NT2/D1 (cell line): ENCODE results near the gene KRT31.
"Not testable (repeated sequence)": the region's sequence is repeated elsewhere in the genome, so short reads cannot be mapped to it uniquely, and the experiment has no call there.

Experiments
- DNase-seq: peaks from one replicate; pipeline ENCODE4 v3.0.0-alpha.2; 2011; ENCODE audit warnings: low read depth, low spot score
- H3K27me3 ChIP-seq: 2 replicates; pipeline ENCODE4 v1.6.0; 2011; ENCODE audit warnings: mild to moderate bottlenecking; ENCODE audit not compliant: insufficient read length, insufficient read depth
- H3K36me3 ChIP-seq: 2 replicates; pipeline ENCODE4 v1.6.1; 2011; ENCODE audit warnings: mild to moderate bottlenecking, low read length, mixed read lengths; ENCODE audit not compliant: insufficient read depth, insufficient read length
- H3K4me1 ChIP-seq: 2 replicates; pipeline ENCODE4 v1.5.1; 2011; ENCODE audit not compliant: insufficient read depth, insufficient read length
- H3K4me3 ChIP-seq: 2 replicates; pipeline ENCODE4 v1.5.1; 2011; ENCODE audit warnings: low read depth; ENCODE audit not compliant: insufficient read length
- H3K9ac ChIP-seq: 2 replicates; pipeline ENCODE4 v1.6.0; 2011; ENCODE audit warnings: low read depth; ENCODE audit not compliant: insufficient read length
- H3K9me3 ChIP-seq: 2 replicates; pipeline ENCODE4 v1.5.1; 2011; ENCODE audit warnings: mild to moderate bottlenecking, low read length; ENCODE audit not compliant: insufficient read depth
- SUZ12 ChIP-seq: IDR thresholded peaks from 2 replicates; pipeline ENCODE4 v1.6.1; 2011; ENCODE audit not compliant: insufficient read length, insufficient read depth; ENCODE audit errors: extremely low read depth
- YY1 ChIP-seq: IDR thresholded peaks from 2 replicates; pipeline ENCODE4 v1.6.1; 2011; ENCODE audit not compliant: insufficient read length, insufficient read depth
- ZNF274 ChIP-seq: IDR thresholded peaks from 2 replicates; pipeline ENCODE4 v1.6.1; 2011; ENCODE audit warnings: mild to moderate bottlenecking, low read depth, low read length

The KRT31 gene

DNA sequence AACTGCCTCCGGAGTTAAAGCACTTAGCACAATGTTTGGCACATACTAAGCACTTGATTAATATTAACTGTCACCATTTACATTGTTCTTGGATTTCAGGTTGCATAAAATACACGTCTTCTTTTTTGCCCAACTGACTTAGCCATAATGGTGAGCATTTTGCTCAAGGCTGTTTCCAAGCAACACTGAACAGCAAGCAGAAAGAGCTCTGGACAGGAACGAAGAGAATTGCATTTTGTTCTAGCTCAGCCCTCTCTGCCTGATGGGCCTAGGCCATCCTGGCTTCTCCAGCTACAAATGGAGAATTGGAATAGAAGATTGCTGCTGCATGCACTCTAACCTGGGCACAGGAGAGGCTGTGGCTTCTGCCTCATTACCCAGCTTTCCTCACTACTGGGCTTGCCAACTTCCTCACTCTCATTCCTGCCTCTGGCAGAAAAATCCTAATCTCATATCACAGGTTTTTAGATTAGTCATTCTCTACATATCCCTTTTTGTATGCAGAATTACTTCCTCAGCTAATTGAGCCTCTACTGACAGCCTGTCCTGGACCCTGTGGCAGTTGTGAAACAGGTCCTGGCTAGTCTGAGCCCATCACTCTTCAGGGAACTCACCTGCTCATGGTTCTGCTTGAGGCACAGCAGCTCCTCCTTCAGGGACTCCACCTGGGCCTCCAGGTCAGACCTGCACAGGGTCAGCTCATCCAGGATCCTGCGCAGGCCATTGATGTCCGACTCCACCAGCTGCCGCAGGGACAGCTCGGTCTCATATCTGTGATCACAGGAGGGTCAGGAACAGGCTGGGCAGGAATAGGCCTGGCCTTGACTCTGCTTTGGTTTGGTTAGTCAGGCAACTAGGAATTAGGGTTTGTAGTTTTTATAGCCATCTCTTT, 49.3 kb downstream of the KRT31 start:
- no peaks in the 10 kb centered on the region for H3K36me3 ChIP-seq
- H3K27me3 ChIP-seq, result no peaks in the 10 kb centered on the region
- H3K4me1 ChIP-seq, result no peaks in the 10 kb centered on the region
- TF ChIP-seq YY1 (no peak), SUZ12 (no peak), ZNF274 (no peak)
- peaks cover 6% of the 10 kb centered on the region; the same call in 1 of the 2 replicates for H3K9me3 ChIP-seq
- no peak overlapping the region for H3K4me3 ChIP-seq
- DNase-seq, result no peak
- H3K9ac ChIP-seq, result no peak overlapping the region

DNA sequence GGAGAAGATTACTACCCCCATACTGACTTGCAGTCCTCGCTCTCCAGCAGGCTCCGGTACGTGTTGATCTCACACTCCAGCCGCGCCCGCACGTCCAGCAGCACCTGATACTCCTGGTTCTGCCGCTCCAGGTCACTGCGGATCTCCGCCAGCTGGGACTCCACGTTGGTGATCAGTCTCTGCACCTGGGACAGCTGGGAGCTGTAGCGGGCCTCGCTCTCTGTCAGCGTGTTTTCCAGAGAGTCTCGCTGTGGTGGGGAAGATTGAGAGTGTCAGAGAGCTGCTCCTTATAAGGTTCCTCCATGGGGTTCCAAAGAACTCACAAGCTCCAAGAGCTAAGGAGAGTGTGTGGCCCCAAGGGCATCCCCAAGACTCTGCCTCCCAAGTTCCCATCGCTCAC, 51.0 kb downstream of the KRT31 start:
- not testable (repeated sequence) for H3K4me1 ChIP-seq, DNase-seq, H3K36me3 ChIP-seq, H3K27me3 ChIP-seq, H3K4me3 ChIP-seq, H3K9ac ChIP-seq
- H3K9me3 ChIP-seq, result peaks cover 23% of the 10 kb centered on the region; the same call in 1 of the 2 replicates

DNA sequence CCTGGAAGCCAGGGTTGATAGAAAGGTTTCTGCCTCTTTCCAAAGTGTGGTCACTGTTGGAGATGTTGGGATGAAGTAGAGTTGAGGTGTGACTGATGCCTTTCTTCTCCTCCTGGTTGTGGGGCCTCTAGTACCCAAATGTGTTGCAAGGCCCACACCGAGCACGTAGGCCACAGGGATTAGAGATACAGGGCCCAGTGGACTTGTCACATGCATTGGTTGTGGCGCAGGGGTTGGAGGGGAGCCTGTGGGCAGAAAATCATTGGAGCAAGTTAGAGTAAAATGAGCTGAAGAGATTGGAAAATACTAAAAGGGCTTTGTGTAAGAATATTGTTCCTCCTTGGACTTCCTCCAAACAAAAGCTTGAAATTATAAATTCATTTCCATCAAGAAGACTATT, 51.4 kb downstream of the KRT31 start:
- TF ChIP-seq SUZ12 (no peak), YY1 (no peak), ZNF274 (no peak)
- H3K27me3 ChIP-seq, result no peaks in the 10 kb centered on the region
- H3K9ac ChIP-seq, result no peak overlapping the region
- H3K4me1 ChIP-seq, result no peaks in the 10 kb centered on the region
- H3K4me3 ChIP-seq, result no peak overlapping the region
- no peak for DNase-seq
- no peaks in the 10 kb centered on the region for H3K36me3 ChIP-seq
- H3K9me3 ChIP-seq, result peaks cover 25% of the 10 kb centered on the region; the same call in 1 of the 2 replicates
